Stimulated activated CD4-positive, alpha-beta T cell treated with anti-CD3 and anti-CD28 coated beads, TNF-alpha, amount 100 ng/mL, for 24 hours (primary cell): ENCODE results near the gene LAMC2.
"Not testable (repeated sequence)": the region's sequence is repeated elsewhere in the genome, so short reads cannot be mapped to it uniquely, and the experiment has no call there.

Experiments
- DNase-seq, 3 experiments: peaks; one replicate each; pipeline ENCODE4 v3.0.0-alpha.2; 2020; ENCODE audit warnings: low read depth in 3 of 3

Gene LAMC2

DNA sequence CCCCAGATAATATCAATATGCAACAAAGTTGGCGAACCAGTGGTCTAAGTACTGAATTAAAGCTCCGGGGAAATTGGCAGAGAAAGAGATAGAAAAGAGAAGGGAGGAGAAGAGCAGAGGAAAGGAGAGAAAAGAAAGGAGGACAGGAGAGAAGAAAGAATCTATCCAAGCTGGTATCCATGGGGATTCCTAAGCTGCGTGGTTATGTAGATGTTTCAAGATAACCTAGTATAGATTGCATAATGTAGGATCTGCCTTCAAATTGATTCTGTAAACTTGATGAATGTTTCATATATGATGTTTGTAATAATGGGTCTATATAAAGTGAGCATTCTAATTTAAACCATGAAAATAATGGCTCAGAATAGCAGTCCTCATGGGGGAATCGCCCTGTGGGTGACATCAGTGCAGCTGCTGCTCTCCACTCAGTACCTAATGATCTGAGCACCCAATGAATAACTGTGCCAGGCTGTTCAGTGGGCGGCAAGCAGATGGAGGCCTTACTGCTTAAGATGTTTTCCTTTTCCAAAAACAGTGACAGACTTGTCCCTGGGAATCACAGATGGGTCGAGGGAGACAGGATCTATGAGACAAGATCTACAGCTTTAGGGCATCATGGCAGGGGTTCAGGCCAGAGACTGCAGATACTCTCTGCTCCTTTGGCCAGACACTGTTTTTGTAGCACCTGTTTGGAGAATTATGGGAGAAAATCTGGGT, 78.0 kb downstream of the LAMC2 start:
- no peak for DNase-seq

DNA sequence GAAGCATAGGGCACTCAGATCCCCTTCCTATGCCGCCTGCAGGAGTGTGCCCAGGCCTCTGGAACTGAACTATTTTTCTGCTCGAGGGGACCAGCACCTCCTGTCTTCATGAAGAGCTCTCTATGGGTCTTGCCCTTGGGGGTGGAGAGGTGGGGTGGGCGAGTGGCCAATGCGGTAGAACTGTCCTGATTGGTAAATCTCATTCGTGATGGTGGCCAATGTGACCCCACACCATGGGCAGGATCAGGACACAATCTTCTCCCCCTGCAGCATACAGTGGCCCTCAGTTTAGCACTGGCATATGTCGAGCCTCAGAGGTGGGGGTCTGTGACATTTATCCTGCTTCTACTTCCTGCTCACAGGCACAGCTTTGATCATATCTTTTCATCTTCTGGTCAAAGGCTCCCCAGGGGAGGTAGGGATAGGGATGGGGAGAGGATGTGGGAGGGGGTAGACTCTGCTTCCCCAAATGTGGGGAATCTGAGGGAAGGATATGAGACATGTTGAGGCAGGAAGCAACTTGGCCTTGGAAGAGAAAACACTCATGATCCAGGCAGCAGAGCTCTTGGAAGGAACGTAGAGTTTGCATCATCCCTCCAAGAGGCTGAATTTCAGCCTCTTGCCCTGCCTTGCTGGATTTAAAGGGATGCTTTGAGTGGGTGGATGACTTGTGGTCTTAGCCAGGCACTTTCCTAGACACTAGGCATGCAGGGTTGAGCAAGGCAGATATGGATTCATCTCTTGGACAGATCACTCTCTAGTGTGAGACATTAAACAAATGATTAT, 81.8 kb downstream of the LAMC2 start:
- DNase-seq, result no peak

DNA sequence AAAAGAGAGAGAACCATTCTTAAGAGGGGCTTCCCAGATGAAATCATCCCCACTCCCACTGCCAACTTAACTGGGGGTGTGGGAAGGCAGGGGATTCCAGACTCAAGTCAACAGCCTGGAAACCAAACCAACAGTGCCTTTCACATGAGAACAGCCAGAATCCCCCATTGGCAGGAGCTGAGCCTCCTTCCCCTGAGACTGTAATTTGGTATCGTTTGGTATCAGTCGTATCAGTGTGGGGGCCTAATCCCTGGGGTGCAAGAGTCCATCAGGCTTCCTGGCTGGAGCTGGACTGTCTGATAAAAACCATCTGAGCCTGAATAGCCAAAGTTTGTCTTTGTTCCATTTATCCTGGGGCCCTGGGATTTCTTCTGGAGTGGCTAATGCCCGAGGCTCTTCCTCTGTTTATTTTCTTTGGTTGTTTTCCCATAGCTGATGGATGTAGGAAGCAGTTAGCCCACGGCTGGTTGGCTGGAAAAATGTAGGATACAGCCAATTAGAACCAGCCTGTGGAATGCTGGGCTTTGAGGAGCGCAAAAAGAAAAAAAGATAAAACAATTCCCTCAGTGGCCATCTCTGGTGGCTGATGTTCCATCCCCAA, 84.6 kb downstream of the LAMC2 start:
- DNase-seq, result no peak

DNA sequence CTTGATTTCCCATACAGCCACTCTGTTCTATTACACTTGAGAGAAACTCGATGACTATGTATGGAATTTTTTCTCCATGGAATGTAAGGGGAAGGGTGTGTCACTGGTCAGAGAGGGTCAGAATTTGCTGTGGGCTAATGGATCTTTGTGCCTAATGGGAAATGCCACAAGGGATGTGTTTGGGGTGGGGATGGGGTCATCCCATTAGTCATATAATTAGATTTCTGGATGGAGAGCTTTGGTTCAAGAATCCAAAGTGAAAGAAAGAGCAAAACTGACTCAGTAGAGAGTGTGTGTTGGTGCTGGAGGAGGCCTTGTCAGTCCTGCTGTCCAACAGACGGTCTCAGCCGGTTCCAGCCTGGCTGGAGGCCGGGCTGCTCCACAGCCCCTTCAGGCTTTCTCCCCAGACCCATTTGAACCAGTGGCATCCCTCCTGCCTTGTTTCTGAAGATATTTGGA, 86.4 kb downstream of the LAMC2 start:
- DNase-seq, result no peak

DNA sequence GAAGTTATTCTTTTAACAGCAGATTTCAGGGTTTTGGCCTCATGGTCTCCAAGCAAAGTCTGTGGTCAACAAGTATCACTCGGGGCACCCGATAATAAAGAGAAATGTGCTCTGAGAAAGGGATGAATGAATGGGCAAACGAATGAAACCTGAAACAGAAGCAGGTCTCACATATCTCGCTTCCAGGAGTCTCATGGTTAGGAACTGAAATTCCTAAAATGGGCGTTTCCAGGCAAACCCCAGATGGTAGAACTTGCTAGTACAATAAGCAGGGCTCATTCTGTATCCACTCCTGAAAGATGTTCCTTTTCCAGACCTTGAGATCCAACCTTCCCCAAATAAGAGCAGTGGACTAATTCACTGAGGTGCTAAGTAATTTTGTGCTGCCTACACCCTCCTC, 87.2 kb downstream of the LAMC2 start:
- DNase-seq, result no peak

DNA sequence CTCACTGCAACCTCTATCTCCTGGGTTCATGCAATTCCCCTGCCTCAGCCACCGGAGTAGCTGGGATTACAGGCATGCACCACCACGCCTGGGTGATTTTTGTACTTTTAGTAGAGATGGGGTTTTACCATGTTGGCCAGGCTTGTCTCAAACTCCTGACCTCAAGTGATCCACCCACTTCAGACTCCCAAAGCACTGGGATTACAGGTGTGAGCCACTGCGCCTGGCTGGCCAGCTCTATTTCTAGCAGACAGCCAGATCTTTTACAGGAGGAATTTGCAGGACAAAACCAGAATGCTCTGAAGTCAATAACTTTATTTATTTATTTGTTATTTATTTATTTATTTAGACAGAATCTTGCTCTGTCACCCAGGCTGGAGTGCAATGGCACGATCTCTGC, 87.9 kb downstream of the LAMC2 start:
- DNase-seq, result not testable (repeated sequence)

DNA sequence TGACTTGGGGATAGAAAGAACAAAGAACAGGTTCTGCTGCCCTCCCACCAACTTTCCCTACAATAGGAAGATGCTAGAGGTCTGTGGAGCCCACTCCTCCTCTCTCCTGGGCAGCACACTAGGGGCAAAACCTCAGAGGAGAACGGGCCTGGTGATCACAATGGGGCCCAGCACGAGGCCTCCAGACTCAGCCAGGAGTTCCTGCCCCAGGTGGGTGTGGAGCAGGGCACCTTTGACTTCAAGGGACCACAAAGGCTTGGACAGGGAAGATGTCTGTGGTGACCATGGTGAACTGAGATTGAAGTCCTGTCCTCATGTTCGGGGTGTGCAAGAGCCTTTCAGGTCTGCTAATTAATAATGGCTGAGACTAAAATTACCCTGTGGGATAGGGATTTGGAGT, 88.8 kb downstream of the LAMC2 start:
- no peak for DNase-seq

DNA sequence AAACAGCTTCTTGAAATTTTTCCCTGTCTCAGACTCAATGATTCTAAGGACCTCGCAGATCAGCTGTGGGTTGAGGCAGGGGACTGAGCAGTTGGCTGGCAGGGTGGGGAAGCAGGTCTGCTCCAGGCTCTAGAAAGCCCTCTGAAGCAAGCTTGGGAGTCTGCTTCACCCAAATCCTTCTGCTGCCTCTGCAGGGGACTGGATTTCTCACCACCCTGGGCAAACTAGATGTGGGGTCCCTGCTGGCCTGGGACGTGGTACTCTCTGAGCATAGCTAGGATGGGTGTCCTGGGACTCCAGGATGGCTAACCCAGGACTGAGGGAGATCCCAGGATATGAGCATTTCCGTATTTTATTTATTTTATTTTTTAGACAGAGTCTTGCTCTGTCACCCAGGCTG, 89.3 kb downstream of the LAMC2 start:
- DNase-seq, result no peak

DNA sequence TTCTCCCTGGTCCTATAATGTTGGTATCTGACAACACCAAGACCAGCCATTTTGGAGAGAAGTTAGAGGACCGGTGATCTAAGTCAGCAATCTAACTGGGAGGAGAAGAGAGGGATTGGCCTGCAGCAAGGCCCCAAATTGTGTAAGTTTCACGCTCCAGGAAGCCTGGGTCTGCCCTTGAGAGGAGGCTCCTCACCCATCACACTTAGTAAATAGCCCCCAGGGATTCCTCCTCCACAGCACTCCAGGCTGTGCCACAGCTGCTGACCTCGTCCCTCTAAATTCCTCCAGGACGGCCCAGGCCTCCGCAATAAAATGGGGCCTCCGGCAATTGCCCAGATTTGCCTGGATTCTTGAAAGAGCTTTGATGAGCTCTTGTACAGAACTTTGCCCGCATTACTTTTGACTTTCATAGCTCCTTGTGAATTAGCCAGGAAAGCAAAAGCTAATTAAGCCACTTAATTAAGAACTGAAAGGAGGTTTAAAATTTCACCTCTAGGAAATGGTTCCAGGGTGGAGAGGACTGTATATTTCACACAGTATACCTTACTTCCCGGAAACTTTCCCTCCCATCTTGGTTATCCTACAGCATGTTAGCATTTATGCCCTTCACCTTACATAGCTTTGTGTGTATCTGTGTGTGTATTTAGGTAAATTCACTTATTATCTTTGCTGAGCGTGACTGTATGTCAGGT, 90.5 kb downstream of the LAMC2 start:
- no peak for DNase-seq

DNA sequence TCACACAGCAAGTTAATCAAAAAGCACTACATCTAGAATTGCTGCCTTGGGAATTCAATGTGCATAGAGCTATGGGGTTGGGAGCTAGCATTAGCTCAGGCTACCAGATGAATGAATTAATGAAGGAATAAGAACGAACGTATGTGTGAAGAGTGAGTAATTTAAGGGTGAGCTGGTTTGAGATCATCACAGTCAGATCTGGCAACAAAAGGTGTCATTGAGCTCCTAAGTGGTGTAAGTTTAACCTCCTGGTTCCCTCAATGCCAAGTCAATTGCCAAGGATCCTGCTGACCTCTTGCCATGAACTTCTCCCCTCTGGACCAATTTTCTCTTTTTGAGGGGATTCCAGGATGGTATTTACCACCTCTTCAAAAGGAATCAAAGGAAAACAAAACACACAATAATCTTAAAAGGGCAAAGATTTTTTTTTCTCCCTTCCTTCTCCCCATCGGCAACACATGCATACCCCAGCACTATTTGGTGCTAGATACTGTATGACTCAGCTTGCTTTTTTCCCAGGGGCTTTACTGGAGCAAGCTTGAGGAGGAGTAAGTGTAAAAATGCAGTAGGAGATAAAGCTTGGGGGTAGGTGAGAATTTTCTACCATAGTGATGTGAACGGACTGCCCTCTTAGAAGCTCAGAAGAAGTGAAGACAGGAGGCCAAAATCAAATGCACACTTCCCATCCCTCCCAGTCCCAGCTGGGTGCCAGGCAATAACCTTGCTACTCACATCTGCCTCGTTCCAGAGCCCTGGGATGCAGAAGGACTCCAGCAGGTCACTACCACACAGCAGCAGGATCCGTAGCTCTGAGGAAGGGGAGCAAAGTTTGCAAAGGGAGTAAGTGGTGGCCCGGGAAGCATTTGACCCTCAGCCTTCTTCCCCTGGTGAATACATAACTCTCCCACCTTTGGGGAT, 92.0 kb downstream of the LAMC2 start:
- no peak for DNase-seq

DNA sequence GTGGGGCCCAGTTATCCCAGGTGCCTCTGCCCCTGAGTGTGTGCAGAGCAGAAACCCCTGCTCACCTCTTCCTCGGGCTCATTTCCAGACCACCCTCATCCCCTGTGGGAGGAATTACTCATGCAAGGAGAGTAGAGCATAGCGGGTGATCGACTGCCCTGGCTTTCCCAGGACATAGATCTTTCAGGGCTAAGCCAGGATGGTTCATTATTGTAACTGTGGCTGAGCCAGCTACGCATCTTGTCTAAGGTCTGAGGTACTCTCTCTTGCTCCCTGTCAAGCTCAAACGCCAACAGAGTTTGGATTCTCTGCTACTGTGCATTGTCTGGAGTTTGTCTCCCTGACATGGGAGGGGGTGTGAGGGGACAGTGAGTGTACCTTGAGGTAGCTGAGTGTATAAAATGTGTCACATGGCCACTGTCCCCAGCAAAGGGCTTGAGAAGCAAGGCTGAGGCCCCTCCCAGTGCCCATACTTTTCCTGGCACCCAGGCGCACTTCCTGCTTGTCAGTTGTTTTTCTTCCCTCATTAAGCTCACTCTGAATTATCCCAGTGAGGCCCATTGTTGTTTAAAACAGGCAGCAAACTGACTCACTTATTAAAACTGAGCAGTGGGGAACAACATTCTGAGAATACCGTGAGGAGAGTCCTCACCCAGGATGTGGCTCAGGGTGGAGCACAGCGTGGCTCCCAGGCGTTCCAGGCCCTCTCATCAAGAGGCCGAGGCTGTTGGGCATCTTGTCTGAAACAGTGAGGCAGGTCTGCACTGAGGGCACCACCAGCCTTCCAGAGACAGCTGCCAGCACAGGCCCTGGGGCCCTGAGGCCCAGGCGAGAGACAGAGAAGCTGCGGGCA, 92.9 kb downstream of the LAMC2 start:
- no peak for DNase-seq

DNA sequence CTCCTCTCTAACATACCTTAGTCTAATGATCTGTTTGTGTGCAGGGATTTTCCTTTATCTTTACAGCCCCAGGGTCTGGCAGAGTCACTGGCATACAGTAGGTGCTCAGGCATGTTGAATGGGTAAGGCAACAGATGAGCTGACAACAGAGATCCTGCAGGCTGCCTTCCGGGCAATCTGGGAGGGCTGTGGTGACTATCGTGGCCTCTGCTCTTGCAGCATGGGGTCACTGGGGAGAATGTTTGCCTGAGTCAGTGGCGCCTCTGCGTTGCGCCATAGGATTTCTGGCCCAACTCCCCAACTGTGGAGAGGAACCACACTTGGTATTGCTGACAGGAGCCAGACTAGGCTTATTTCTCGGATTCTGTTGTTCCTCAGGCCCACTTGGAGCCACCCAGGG, 93.8 kb downstream of the LAMC2 start:
- DNase-seq, result no peak

DNA sequence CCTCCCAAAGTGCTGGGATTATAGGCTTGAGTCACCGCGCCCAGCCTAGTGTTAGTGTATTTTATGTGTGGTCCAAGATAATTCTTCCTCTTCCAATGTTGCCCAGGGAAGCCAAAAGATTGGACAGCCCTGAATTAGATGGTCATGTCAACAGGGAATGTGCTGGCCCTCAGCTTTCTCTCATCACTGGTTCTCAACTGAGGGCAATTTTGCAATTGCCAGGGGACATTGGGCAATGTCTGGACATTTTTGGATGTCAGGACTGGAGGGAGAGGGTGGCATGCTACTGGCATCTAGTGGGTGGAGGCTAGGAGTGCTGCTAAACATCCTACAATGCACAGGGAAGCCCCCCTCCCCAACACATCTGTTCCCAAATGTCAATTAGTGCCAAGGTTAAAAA, 95.0 kb downstream of the LAMC2 start:
- no peak for DNase-seq

DNA sequence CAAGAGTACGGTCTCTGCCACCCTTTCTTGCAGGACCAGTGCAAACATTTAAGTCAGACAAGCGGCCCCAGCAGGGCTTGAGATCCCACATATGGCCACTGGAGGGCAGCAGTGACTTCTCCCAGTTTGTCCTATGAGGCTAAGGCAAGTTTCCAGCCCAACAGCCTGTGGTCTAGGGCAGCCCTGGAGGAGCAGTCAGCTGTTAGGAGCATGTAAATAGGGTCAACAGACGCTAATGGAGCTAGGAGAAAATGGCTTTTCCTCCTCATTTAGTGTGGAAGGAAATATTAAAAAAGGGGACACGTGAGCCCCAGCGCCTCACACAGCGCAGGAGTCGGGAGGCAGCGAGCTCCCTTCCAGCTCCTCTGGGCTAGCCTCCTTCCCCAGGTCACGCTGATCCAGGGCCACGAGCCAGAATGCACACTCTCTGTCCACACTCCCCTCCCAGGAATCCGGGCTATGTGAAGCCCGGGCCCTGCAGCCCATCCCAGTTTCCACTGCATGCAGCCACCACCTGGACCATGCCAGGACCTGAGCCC, 95.6 kb downstream of the LAMC2 start:
- DNase-seq, result peak; percentile 49 to 77 (median 54)

DNA sequence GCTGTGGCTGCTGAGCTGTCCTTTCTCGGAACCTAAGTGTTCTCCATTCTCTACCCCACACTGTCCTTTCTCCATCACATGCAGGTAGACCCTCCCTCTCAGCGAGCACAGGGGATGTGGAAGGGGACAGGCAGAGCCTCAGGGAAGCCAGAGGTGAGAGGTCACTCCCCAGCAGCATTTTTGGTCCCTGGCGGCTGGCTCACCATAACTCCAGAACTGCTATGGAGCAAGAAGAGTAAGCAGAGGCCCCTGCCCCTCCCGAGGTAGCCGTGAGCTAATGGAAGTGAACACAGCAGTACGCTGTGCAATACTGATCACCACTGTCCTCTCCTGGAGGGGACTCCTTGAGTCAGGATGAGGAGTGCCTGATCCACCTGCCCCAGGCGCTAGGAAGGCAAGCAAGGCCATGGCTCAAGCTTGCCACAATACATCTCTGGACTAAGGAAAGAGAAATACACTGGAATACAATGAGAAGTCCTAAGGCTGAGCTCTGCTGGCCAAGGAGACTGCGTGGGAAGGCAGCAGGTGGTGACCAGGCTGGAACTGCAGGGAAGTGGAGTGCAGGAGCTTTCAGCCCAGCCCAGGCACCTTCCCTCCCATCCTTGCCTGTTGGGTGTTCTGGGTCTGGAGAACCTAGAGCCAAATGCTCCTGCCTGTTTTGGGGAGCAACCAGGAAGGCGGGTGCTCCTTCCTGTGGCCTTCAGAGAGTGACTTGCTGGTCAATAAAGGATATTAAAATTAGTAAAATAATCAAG, 96.2 kb downstream of the LAMC2 start:
- DNase-seq, result no peak

DNA sequence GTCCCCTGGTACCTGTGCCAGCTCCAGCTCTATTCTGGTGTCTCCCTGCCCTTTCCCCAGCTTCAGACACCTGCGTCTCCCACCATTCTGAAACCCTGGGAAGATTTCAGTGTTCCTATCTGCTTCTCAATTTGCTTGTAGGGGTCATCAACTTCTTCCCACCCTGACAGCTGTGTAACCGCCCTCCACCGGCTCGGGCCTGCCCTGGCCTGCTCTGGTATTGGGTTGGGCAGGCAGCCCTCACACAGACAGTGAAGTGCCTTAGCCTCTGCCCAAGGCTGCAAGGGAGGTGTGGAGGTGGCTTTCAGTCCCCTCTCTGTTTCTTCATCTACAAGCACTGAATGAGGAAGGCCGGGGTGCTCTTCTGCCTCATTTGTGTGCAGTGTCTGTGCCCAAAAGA, 97.2 kb downstream of the LAMC2 start:
- DNase-seq, result no peak

DNA sequence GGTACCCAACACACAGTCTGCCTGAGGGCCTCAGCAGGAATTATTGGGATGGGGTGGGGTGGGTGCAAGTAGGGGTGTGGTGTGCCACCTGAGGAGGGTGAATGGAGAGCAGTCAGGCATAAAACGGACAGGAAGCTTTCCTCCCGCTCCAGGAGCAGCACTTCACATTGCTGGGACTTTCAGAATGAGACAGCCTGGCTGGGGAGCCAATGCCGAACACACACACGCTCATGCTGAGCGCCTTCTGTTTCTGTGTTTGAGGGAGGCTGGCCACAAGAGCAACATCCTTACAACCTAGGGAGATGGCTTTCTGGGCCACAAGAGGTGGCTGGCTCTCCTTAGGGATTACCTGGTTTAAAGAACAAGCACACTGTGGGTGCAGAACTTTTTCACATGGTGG, 98.0 kb downstream of the LAMC2 start:
- no peak for DNase-seq

DNA sequence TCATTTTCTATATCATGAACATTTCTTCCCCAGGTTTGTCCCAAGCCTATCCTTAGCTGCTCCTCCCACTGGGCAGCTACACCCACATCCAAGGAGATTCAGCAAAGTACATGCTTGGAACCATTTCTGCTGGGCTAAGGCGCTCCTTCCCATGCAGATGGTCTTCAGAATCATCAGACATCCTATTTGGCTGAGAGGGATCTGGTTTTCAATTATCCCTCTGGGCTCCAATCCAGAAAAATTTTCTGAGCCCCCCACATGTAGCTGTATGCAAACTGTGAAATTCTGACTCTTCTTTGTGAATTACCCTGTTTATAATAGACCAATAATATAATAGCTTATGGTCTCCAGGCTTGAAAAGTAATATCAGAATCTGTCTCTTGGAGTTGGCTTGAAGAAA, 99.2 kb downstream of the LAMC2 start:
- no peak for DNase-seq

DNA sequence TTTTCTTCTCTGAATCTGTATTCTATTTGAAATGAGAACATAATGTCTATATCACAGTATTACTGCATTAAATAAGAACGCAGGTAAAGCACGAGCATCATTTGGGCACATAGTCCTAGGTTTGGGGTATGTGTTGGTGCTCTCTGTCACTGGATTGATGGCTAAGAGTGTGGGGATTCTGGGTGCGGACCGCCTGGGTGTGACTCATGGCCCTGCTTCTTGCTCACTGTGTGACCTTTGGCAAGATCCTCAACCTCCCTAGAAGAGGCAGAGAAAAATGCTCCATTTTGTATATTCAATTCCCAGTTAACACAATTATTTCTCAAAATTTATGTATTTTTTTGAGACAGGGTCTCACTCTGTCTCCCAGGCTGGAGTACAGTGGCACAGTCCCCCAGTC, 99.7 kb downstream of the LAMC2 start:
- no peak for DNase-seq
